Measurements from ENCODE around the gene RARB. TPM values are rescaled to one million over a fixed set of nuclear protein-coding genes. Genes with fewer than 3 reads are reported as not detected.
A peak's percentile ranks its signal among the peaks of the same experiment; 100 is the strongest.

RARB gene
- total RNA-seq: 1 to 10 TPM; 1.2 to 4.3 TPM
- long read RNA-seq: 0 reads

DNA sequence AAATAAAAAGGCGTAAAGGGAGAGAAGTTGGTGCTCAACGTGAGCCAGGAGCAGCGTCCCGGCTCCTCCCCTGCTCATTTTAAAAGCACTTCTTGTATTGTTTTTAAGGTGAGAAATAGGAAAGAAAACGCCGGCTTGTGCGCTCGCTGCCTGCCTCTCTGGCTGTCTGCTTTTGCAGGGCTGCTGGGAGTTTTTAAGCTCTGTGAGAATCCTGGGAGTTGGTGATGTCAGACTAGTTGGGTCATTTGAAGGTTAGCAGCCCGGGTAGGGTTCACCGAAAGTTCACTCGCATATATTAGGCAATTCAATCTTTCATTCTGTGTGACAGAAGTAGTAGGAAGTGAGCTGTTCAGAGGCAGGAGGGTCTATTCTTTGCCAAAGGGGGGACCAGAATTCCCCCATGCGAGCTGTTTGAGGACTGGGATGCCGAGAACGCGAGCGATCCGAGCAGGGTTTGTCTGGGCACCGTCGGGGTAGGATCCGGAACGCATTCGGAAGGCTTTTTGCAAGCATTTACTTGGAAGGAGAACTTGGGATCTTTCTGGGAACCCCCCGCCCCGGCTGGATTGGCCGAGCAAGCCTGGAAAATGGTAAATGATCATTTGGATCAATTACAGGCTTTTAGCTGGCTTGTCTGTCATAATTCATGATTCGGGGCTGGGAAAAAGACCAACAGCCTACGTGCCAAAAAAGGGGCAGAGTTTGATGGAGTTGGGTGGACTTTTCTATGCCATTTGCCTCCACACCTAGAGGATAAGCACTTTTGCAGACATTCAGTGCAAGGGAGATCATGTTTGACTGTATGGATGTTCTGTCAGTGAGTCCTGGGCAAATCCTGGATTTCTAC, at the start of gene RARB:
TSS of gene RARB (plus strand) at position 322 of the 847 bp plus-strand sequence. CDS start at position 791, 469 bp downstream.
- intact Hi-C loops (cut with DNase I, micrococcal nuclease): loop anchor here in 1 of 2 donors (5.0 kb wide), 1 partner anchor 164 kb away; no protein-coding TSS in a partner anchor
- peak; percentile 87 for ATAC-seq

GRCh38 chr3:25378786-25379311, 49.2 kb upstream of the RARB start:
- intact Hi-C loops (cut with DNase I, micrococcal nuclease): no loop called here
- DNase-seq (no peak), ATAC-seq (peak; percentile 46)

More for the DNA sequence above, at the start of gene RARB:
- DNase-seq: peak; percentile 52 to 58

- intact Hi-C loops (cut with DNase I, micrococcal nuclease): no loop called here
- no peak for ATAC-seq
- DNase-seq: no peak
These were observed 47.8 kb upstream of the RARB start for GRCh38 chr3:25380222-25380739.

DNA sequence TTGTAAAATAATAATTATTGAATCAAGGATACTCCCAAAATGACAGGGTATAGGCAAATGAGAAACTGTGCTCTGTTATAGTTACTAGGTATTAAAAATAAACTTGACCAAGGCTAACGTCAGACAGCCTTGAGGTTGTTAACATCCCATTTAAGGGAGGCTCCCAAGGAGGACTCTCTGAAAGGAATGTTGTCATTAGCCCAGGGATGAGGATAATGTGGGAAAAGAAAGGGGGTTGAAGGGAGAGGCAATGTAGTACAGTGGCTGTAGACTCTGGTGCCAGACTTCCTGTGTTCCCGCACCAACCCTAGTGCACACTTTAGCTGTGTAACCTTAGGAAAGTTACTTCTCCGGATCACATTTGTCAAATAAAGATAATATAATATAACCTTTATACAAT, 47.0 kb upstream of the RARB start:
- intact Hi-C loops (cut with DNase I, micrococcal nuclease): no loop called here
- ATAC-seq (no peak), DNase-seq (no peak)

- DNase-seq (no peak), ATAC-seq (no peak)
- intact Hi-C loops (cut with DNase I, micrococcal nuclease): no loop called here
These were observed 43.6 kb upstream of the RARB start for GRCh38 chr3:25384471-25384870.

DNA sequence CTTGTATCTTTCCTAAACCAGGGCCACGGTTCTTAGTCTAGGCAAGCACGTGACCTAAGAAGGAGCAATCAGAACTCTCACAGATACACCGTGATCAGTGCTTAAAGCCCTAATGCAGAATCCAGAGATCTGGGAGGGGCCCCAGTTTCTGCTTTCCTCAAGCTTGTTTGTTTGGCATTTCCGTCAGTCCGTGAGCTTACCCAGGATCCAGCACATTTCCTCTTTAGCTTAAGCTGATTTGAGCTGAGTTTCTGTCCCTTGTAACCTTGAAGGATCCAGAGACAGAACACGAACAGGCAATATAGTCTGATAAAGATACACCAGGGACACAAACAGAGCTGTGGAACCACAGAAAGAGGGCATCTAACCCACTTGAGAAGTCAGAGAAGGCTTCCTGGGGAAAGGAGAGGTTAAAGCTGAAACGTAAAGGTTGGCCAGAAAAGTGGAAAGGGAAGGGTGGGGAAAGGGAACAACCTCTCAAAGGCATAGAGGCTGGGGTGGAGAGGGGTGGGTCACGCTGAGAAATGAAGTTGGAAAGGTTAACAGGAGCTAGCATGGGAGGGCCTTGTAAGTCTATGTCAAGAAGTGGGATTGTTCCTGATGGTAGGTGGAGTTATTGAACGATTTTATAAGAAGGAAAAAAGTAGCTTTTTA, 42.1 kb upstream of the RARB start:
- no peak for ATAC-seq
- no peak for DNase-seq

GRCh38 chr3:25386686-25387255, 41.3 kb upstream of the RARB start:
- DNase-seq: no peak
- ATAC-seq: no peak
- intact Hi-C loops (cut with DNase I, micrococcal nuclease): no loop called here

More for the DNA sequence above, 42.1 kb upstream of the RARB start:
- intact Hi-C loops (cut with DNase I, micrococcal nuclease): no loop called here

GRCh38 chr3:25390605-25391004, 37.5 kb upstream of the RARB start:
- intact Hi-C loops (cut with DNase I, micrococcal nuclease): no loop called here
- DNase-seq (no peak), ATAC-seq (no peak)

DNA sequence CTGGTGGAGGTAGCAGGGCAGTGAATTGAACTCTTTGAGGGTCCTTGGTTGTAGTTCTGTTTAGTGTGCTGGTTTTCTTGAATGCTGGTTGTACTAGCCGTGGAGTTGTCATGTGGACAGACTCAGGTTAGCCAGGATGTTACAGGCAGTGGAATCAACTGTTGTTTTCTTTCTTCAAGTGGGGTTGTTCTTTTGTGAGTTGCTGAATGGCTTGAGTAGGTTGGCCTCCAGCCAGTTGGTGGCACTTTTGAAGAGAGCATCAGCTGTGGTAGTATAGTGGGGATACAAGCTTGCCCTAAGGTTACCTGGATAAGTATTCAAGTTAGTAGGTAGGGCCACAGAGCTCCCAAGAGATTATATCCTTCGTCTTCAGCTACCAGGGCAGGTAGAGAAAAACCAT, 31.8 kb upstream of the RARB start:
- no peak for ATAC-seq
- no peak for DNase-seq
- intact Hi-C loops (cut with DNase I, micrococcal nuclease): no loop called here

- no peak for DNase-seq
These were observed 31.4 kb upstream of the RARB start for GRCh38 chr3:25396686-25397085.

GRCh38 chr3:25397150-25397549, 30.9 kb upstream of the RARB start:
- intact Hi-C loops (cut with DNase I, micrococcal nuclease): no loop called here
- ATAC-seq (no peak), DNase-seq (no peak)

More at GRCh38 chr3:25396686-25397085, 31.4 kb upstream of the RARB start:
- peak; percentile 20 for ATAC-seq
- intact Hi-C loops (cut with DNase I, micrococcal nuclease): no loop called here

DNA sequence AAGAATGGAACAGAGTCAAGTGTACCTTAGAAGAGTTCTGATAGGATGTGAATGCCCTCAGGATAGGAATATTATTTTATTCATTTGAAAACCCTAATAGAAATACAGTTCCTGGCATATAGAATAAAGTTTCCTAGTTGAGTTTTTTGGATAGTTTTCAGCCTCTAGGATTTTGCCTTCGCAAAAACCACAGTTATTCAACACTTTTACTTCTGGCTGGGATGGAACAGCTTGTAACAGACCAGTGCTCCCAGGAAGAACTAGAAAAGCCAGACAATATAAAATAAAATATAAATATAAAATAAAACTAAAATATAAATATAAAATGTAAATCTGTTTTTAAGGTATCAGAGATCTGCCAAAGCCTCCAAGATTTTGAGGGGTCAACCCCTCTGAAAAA, 27.5 kb upstream of the RARB start:
- ATAC-seq (no peak), DNase-seq (no peak)
- intact Hi-C loops (cut with DNase I, micrococcal nuclease): no loop called here

GRCh38 chr3:25403968-25404367, 24.1 kb upstream of the RARB start:
- no peak for ATAC-seq
- no peak for DNase-seq
- intact Hi-C loops (cut with DNase I, micrococcal nuclease): no loop called here

- DNase-seq (no peak), ATAC-seq (no peak)
- intact Hi-C loops (cut with DNase I, micrococcal nuclease): no loop called here
These were observed 23.5 kb upstream of the RARB start for GRCh38 chr3:25404569-25404968.

- ATAC-seq (no peak), DNase-seq (no peak)
- intact Hi-C loops (cut with DNase I, micrococcal nuclease): no loop called here
These were observed 22.7 kb upstream of the RARB start for GRCh38 chr3:25405335-25405734.

DNA sequence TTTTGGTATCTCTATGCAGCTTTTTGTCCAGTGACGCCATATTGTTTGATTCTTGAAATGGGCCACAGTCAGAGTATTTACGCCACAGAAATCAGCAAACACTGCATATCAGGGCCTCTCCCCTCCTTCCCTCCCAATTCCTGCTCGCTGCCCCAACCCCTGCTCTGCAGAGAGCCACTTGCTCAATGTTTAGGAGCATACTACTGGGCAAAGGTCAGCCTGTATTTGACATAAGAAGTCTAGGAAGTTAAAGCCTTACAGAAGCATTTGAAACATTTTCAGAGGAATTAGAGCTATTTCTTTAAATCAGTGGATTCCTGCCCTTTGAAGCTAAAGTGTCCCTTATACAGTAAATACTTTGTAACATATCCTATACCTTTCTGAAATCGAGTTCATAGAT, 17.4 kb upstream of the RARB start:
- peak; percentile 74 for ATAC-seq
- DNase-seq: no peak
- intact Hi-C loops (cut with DNase I, micrococcal nuclease): no loop called here

GRCh38 chr3:25412269-25412668, 15.8 kb upstream of the RARB start:
- ATAC-seq: peak; percentile 61
- no peak for DNase-seq
- intact Hi-C loops (cut with DNase I, micrococcal nuclease): no loop called here

- DNase-seq: no peak
- intact Hi-C loops (cut with DNase I, micrococcal nuclease): no loop called here
- ATAC-seq: no peak
These were observed 11.9 kb upstream of the RARB start for GRCh38 chr3:25416176-25416575.

GRCh38 chr3:25418596-25418995, 9.5 kb upstream of the RARB start:
- DNase-seq: no peak
- no peak for ATAC-seq
- intact Hi-C loops (cut with DNase I, micrococcal nuclease): no loop called here

Measured in left colon (tissue), 2 donors.